Osteocyte (in vitro differentiated cells): ENCODE measurements around the gene MX1. TPM values are rescaled to one million over a fixed set of nuclear protein-coding genes. Genes with fewer than 3 reads are reported as not detected.

Experiments
- DNase-seq: peaks from one replicate; pipeline ENCODE4 v3.0.0; 2021; ENCODE audit warnings: mixed read lengths; ENCODE audit not compliant: unreplicated experiment; ENCODE audit errors: extremely low spot score
- H3K27ac Mint-ChIP-seq: one replicate; pipeline ENCODE4 v1.8.0; 2021; ENCODE audit warnings: mild to moderate bottlenecking, mixed read lengths; ENCODE audit not compliant: unreplicated experiment
- H3K27me3 Mint-ChIP-seq: one replicate; pipeline ENCODE4 v1.8.0; 2021; ENCODE audit warnings: mixed read lengths; ENCODE audit not compliant: unreplicated experiment
- H3K36me3 Mint-ChIP-seq: one replicate; pipeline ENCODE4 v1.8.0; 2021; ENCODE audit warnings: mixed read lengths; ENCODE audit not compliant: unreplicated experiment
- H3K4me1 Mint-ChIP-seq: one replicate; pipeline ENCODE4 v1.8.0; 2021; ENCODE audit warnings: mixed read lengths; ENCODE audit not compliant: unreplicated experiment
- H3K4me3 Mint-ChIP-seq: one replicate; pipeline ENCODE4 v1.8.0; 2021; ENCODE audit warnings: mild to moderate bottlenecking, moderate library complexity, mixed read lengths; ENCODE audit not compliant: unreplicated experiment
- H3K9me3 Mint-ChIP-seq: one replicate; pipeline ENCODE4 v1.8.0; 2021; ENCODE audit warnings: mixed read lengths; ENCODE audit not compliant: unreplicated experiment
- CTCF ChIP-seq: fragments of 200-600 bp; sonication (generic); IDR thresholded peaks from 2 replicates; pipeline ENCODE4 v1.5.0; 2021; ENCODE audit warnings: antibody characterized with exemption, mild to moderate bottlenecking, moderate library complexity
- total RNA-seq: library from RNA; stranded (reverse); gene quantifications from 2 replicates; pipeline ENCODE4 v1.2.1, GENCODE V29; 2021

MX1 gene
- total RNA-seq, 1 donor from 2014 or later: 4.0 TPM

- H3K9me3 Mint-ChIP-seq: no peaks in the 10 kb centered on the region
- DNase-seq: no peak
- peaks cover 43% of the 10 kb centered on the region for H3K4me1 Mint-ChIP-seq
- peaks cover 15% of the 10 kb centered on the region for H3K27me3 Mint-ChIP-seq
- no peak overlapping the region for H3K27ac Mint-ChIP-seq
- no peaks in the 10 kb centered on the region for H3K36me3 Mint-ChIP-seq
- no peak for TF ChIP-seq CTCF
- H3K4me3 Mint-ChIP-seq: no peak overlapping the region
Observed at GRCh38 chr21:41482301-41482700, 56.3 kb downstream of the MX1 start.

DNA sequence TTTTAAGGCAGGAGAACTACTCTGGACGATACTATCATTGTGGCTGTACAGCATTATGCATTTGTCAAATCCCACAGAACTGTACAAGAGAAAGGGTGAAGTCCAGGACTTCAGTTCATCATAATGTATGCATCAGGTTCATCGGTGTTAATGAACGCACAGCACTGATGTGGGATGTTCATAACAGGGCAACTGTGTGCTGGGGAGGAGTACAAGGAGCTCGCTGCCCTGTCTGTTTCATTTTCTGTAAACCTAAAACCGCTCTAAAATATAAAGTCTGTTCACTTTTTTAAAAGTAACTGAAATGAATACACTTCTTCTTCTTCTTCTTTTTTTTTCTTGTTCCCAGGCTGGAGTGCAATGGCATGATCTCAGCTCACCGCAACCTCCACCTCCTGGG, 56.9 kb downstream of the MX1 start:
- Mint-ChIP-seq H3K27ac (no peak overlapping the region), H3K9me3 (no peaks in the 10 kb centered on the region), H3K4me1 (peaks cover 39% of the 10 kb centered on the region), H3K27me3 (peaks cover 9% of the 10 kb centered on the region), H3K4me3 (no peak overlapping the region), H3K36me3 (no peaks in the 10 kb centered on the region)
- no peak for TF ChIP-seq CTCF
- no peak for DNase-seq

GRCh38 chr21:41483415-41483814, 57.4 kb downstream of the MX1 start:
- H3K27me3 Mint-ChIP-seq: peaks cover 9% of the 10 kb centered on the region
- TF ChIP-seq CTCF: no peak
- no peaks in the 10 kb centered on the region for H3K9me3 Mint-ChIP-seq
- H3K4me1 Mint-ChIP-seq: peaks cover 35% of the 10 kb centered on the region
- no peak overlapping the region for H3K4me3 Mint-ChIP-seq
- no peak for DNase-seq
- H3K27ac Mint-ChIP-seq: no peak overlapping the region
- H3K36me3 Mint-ChIP-seq: no peaks in the 10 kb centered on the region

DNA sequence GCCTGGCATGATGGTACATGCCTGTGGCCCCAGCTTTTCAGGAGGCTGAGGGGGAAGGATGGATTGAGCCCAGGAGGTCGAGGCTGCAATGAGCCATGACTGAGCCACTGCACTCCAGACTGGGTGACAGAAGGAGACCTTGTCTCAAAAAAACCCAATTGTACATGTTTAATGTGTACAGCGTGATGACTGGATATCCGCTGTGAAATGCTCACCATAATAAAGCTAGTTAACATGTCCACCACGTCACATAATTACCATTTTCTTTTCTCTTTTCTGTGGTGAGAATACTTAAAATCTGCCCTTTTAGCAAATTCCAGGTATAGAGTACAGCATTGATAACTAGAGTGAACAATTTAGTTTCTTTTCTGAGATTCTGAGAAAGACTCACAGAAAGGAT, 57.9 kb downstream of the MX1 start:
- Mint-ChIP-seq H3K4me3 (no peak overlapping the region), H3K27me3 (peaks cover 7% of the 10 kb centered on the region), H3K27ac (no peak overlapping the region), H3K9me3 (no peaks in the 10 kb centered on the region), H3K36me3 (no peaks in the 10 kb centered on the region), H3K4me1 (peaks cover 32% of the 10 kb centered on the region)
- DNase-seq: no peak
- TF ChIP-seq CTCF: no peak

DNA sequence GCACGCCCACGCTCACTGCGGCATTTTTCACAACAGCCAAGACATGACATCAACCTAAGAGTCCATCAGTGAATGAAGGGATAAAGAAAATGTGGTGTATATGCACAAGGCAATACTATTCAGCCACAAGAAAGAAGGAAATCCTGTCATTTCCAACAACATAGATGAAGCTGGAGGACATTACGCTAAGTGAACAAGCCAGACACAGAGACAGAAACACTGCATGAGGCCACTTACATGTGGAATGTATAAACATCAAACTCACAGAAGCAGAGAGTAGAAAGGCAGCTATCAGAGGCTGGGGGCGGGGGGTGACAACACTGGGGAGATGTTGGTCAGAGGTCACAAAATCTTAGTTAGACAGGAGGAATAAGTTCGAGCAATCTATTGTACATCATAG, 61.0 kb downstream of the MX1 start:
- DNase-seq: no peak
- peaks cover 7% of the 10 kb centered on the region for H3K27me3 Mint-ChIP-seq
- TF ChIP-seq CTCF: no peak
- H3K36me3 Mint-ChIP-seq: no peaks in the 10 kb centered on the region
- H3K4me3 Mint-ChIP-seq: no peak overlapping the region
- H3K9me3 Mint-ChIP-seq: no peaks in the 10 kb centered on the region
- peaks cover 31% of the 10 kb centered on the region for H3K4me1 Mint-ChIP-seq
- H3K27ac Mint-ChIP-seq: peak overlapping the region; percentile 88
